ENCODE data around the gene ZSCAN5C.
"Not testable (repeated sequence)": the region's sequence is repeated elsewhere in the genome, so short reads cannot be mapped to it uniquely, and the experiment has no call there.

Gene ZSCAN5C

GRCh38 chr19:56174550-56174949 lies 27.5 kb upstream of the ZSCAN5C start:
- ChIA-PET CTCF (no interaction called here), POLR2A (no interaction called here)
- TF ChIP-seq ELF4 (IDR thresholded peaks at IDR 0.05) (no peak), FOXM1 (IDR thresholded peaks at IDR 0.05; ENCODE audit: borderline replicate concordance) (no peak), FOXA1 (IDR thresholded peaks at IDR 0.05) (no peak), BHLHE40 (IDR thresholded peaks at IDR 0.05; ENCODE audit: borderline replicate concordance) (no peak), FOXK2 (IDR thresholded peaks at IDR 0.05) (no peak), ARNT (IDR thresholded peaks at IDR 0.05) (no peak), TARDBP (IDR thresholded peaks at IDR 0.05) (no peak), SUZ12 (IDR thresholded peaks at IDR 0.05) (no peak), ZNF384 (IDR thresholded peaks at IDR 0.05) (no peak), NFRKB (IDR thresholded peaks at IDR 0.05) (no peak), CTBP1 (IDR thresholded peaks at IDR 0.05; ENCODE audit: borderline replicate concordance) (no peak), LEF1 (IDR thresholded peaks at IDR 0.05; ENCODE audit: borderline replicate concordance) (no peak), HDGF (IDR thresholded peaks at IDR 0.05; ENCODE audit: borderline replicate concordance) (no peak), L3MBTL2 (conservative IDR thresholded peaks at IDR 0.05) (no peak), SP1 (IDR thresholded peaks at IDR 0.05) (no peak)
- TF ChIP-seq, protein P1, sequence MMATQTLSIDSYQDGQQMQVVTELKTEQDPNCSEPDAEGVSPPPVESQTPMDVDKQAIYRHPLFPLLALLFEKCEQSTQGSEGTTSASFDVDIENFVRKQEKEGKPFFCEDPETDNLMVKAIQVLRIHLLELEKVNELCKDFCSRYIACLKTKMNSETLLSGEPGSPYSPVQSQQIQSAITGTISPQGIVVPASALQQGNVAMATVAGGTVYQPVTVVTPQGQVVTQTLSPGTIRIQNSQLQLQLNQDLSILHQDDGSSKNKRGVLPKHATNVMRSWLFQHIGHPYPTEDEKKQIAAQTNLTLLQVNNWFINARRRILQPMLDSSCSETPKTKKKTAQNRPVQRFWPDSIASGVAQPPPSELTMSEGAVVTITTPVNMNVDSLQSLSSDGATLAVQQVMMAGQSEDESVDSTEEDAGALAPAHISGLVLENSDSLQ (IDR thresholded peaks at IDR 0.05): no peak
- no peak for DNase-seq (ENCODE audit: extremely low spot score)

DNA sequence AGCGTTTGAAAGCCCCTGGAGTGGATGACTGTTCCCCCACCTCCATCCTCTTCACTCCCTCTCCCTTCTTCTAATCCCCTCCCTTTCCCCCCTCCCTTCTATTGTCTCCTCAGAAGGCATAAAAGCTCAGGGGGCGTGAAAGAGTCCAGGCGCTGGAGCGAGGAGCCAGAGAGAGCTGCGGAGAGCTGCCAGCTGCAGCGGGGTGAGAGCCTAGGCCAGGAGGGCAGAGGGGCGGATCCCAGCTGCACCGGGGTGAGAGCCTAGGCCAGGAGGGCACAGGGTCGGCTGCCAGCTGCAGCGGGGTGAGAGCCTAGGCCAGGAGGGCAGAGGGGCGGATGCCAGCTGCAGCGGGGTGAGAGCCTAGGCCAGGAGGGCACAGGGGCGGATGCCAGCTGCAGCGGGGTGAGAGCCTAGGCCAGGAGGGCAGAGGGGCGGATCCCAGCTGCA lies 26.2 kb upstream of the ZSCAN5C start, which contains the start of gene GALP:
Gene GALP (plus strand): TSS at position 148 of the 447 bp plus-strand sequence. CDS start 1,101 bp downstream, outside the sequence.
- DNase-seq (ENCODE audit: extremely low spot score); POLR2A ChIA-PET: not testable (repeated sequence)
- CTCF ChIA-PET: interaction anchor here (1.3 kb wide), 1 partner anchor 99 kb away, joined by 5 read pairs; no protein-coding TSS in a partner anchor

DNA sequence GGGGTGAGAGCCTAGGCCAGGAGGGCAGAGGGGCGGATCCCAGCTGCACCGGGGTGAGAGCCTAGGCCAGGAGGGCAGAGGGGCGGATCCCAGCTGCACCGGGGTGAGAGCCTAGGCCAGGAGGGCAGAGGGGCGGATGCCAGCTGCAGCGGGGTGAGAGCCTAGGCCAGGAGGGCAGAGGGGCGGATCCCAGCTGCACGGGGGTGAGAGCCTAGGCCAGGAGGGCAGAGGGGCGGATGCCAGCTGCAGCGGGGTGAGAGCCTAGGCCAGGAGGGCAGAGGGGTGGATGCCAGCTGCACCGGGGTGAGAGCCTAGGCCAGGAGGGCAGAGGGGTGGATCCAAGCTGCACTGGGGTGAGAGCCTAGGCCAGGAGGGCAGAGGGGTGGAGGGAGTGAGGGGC lies 25.8 kb upstream of the ZSCAN5C start:
- DNase-seq (ENCODE audit: extremely low spot score); POLR2A ChIA-PET: not testable (repeated sequence)
- CTCF ChIA-PET: interaction anchor here (1.3 kb wide), 1 partner anchor 100 kb away, joined by 5 read pairs; no protein-coding TSS in a partner anchor

- ChIA-PET CTCF (interaction anchor here (1.3 kb wide), 1 partner anchor 100 kb away, joined by 5 read pairs; no protein-coding TSS in a partner anchor), POLR2A (no interaction called here)
- TF ChIP-seq SP1 (IDR thresholded peaks at IDR 0.05): no peak
- no peak for TF ChIP-seq TARDBP (IDR thresholded peaks at IDR 0.05)
- no peak for TF ChIP-seq LEF1 (IDR thresholded peaks at IDR 0.05; ENCODE audit: borderline replicate concordance)
- TF ChIP-seq FOXM1 (IDR thresholded peaks at IDR 0.05; ENCODE audit: borderline replicate concordance): no peak
- TF ChIP-seq NFRKB (IDR thresholded peaks at IDR 0.05): no peak
- TF ChIP-seq ELF4 (IDR thresholded peaks at IDR 0.05): no peak
- no peak for TF ChIP-seq FOXK2 (IDR thresholded peaks at IDR 0.05)
- no peak for DNase-seq (ENCODE audit: extremely low spot score)
These were observed 25.2 kb upstream of the ZSCAN5C start for GRCh38 chr19:56176881-56177280.

DNA sequence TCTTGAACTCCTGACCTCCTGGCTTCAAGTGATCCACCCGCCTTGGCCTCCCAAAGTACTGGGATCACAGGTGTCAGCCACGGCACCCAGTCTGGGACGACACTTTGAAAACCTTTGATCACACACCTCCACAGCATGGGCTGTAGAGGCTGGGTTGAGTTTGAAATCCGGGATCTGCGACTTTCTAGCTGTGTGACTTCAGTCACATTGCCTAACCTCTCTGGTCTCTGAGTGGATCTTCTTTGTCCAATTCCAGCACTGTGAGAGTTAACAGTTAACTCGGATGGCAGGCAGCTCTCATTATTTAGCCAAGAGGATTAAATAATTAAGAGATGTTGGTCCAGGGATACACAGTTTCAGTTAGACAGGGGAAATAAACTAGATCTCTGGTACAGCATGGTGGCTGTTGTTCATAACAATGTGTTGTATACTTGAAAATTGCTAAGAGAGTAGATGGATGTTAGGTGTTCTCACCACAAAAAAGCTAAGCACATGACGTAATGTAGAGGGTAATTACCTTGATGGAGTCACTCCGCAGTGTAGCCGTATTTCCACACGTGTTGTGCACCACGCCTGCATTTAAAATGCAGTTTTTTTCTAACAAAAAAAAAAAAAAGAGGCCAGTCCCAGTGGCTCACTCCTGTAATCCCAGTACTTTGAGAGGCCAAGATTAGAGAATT lies 24.4 kb upstream of the ZSCAN5C start:
- DNase-seq (ENCODE audit: extremely low spot score): no peak
- ChIA-PET CTCF (interaction anchor here (0.8 kb wide), 1 partner anchor 544 kb away, joined by 3 read pairs; no protein-coding TSS in a partner anchor), POLR2A (no interaction called here)
- TF ChIP-seq ARNT (IDR thresholded peaks at IDR 0.05) (no peak), TARDBP (IDR thresholded peaks at IDR 0.05) (no peak), HDGF (IDR thresholded peaks at IDR 0.05; ENCODE audit: borderline replicate concordance) (no peak), BHLHE40 (IDR thresholded peaks at IDR 0.05; ENCODE audit: borderline replicate concordance) (no peak), ZNF384 (IDR thresholded peaks at IDR 0.05) (no peak), CTBP1 (IDR thresholded peaks at IDR 0.05; ENCODE audit: borderline replicate concordance) (no peak), LEF1 (IDR thresholded peaks at IDR 0.05; ENCODE audit: borderline replicate concordance) (no peak), FOXA1 (IDR thresholded peaks at IDR 0.05) (no peak), NFRKB (IDR thresholded peaks at IDR 0.05) (no peak), SP1 (IDR thresholded peaks at IDR 0.05) (no peak), FOXM1 (IDR thresholded peaks at IDR 0.05; ENCODE audit: borderline replicate concordance) (no peak)

GRCh38 chr19:56189785-56190184 lies 12.3 kb upstream of the ZSCAN5C start:
- ChIA-PET CTCF (no interaction called here), POLR2A (no interaction called here)
- no peak for DNase-seq (ENCODE audit: extremely low spot score)
- TF ChIP-seq, protein P1 (IDR thresholded peaks at IDR 0.05): no peak
- TF ChIP-seq BHLHE40 (IDR thresholded peaks at IDR 0.05; ENCODE audit: borderline replicate concordance) (no peak), ZNF384 (IDR thresholded peaks at IDR 0.05) (no peak), CTBP1 (IDR thresholded peaks at IDR 0.05; ENCODE audit: borderline replicate concordance) (no peak), ELF4 (IDR thresholded peaks at IDR 0.05) (no peak), ARNT (IDR thresholded peaks at IDR 0.05) (no peak), SP1 (IDR thresholded peaks at IDR 0.05) (no peak), FOXM1 (IDR thresholded peaks at IDR 0.05; ENCODE audit: borderline replicate concordance) (no peak), L3MBTL2 (conservative IDR thresholded peaks at IDR 0.05) (no peak), HDGF (IDR thresholded peaks at IDR 0.05; ENCODE audit: borderline replicate concordance) (no peak), NFRKB (IDR thresholded peaks at IDR 0.05) (no peak), FOXA1 (IDR thresholded peaks at IDR 0.05) (no peak), FOXK2 (IDR thresholded peaks at IDR 0.05) (no peak), TARDBP (IDR thresholded peaks at IDR 0.05) (no peak), LEF1 (IDR thresholded peaks at IDR 0.05; ENCODE audit: borderline replicate concordance) (no peak), SUZ12 (IDR thresholded peaks at IDR 0.05) (no peak)

GRCh38 chr19:56191115-56191514 lies 11.0 kb upstream of the ZSCAN5C start:
- POLR2A ChIA-PET: no interaction called here
- TF ChIP-seq ZNF384 (IDR thresholded peaks at IDR 0.05) (no peak), NFRKB (IDR thresholded peaks at IDR 0.05) (no peak), LEF1 (IDR thresholded peaks at IDR 0.05; ENCODE audit: borderline replicate concordance) (no peak), TARDBP (IDR thresholded peaks at IDR 0.05) (no peak), SUZ12 (IDR thresholded peaks at IDR 0.05) (no peak), FOXA1 (IDR thresholded peaks at IDR 0.05) (no peak), BHLHE40 (IDR thresholded peaks at IDR 0.05; ENCODE audit: borderline replicate concordance) (no peak), ARNT (IDR thresholded peaks at IDR 0.05) (no peak), FOXM1 (IDR thresholded peaks at IDR 0.05; ENCODE audit: borderline replicate concordance) (no peak), L3MBTL2 (conservative IDR thresholded peaks at IDR 0.05) (no peak), FOXK2 (IDR thresholded peaks at IDR 0.05) (no peak), ELF4 (IDR thresholded peaks at IDR 0.05) (no peak), CTBP1 (IDR thresholded peaks at IDR 0.05; ENCODE audit: borderline replicate concordance) (no peak), HDGF (IDR thresholded peaks at IDR 0.05; ENCODE audit: borderline replicate concordance) (no peak), SP1 (IDR thresholded peaks at IDR 0.05) (no peak)
- TF ChIP-seq, protein P1 (IDR thresholded peaks at IDR 0.05): no peak
- DNase-seq (ENCODE audit: extremely low spot score): no peak
- CTCF ChIA-PET: no interaction called here

All from HEK293T (cell line).